Heart right ventricle (tissue), 16 donors: Measurements from ENCODE around the gene HIGD1C. TPM values are rescaled to one million over a fixed set of nuclear protein-coding genes. Genes with fewer than 3 reads are reported as not detected.
"Not testable (repeated sequence)": the region's sequence is repeated elsewhere in the genome, so short reads cannot be mapped to it uniquely, and the experiment has no call there.

Source experiments
- ATAC-seq, 8 donors: fragments of 200-7000 bp; cut with Tn5 transposase; one replicate each; pipeline ENCODE4 v1.9.1; 2020; ENCODE audit warnings: mild to moderate bottlenecking in 8 of 8, moderate library complexity in 8 of 8, moderate number of reproducible peaks in 1 of 8
- DNase-seq, 2 donors: peaks; one replicate each; pipeline ENCODE4 v3.0.0-alpha.2; 2020
- H3K27ac ChIP-seq, 10 donors: fragments of 200-600 bp; sonication (generic) in 2 of 10; one replicate each; pipeline versions ENCODE4 v1.5.0 to v1.8.0; 2020 to 2022; ENCODE audit warnings: mild to moderate bottlenecking in 3 of 10
- H3K27me3 ChIP-seq, 7 donors: fragments of 200-600 bp; one replicate each; pipeline ENCODE4 v1.8.0; 2021 to 2022; ENCODE audit warnings: mild to moderate bottlenecking in 2 of 7
- H3K36me3 ChIP-seq, 9 donors: fragments of 200-600 bp; sonication (generic) in 1 of 9; one replicate each; pipeline versions ENCODE4 v1.5.0 to v1.8.0; 2020 to 2022; ENCODE audit warnings: mild to moderate bottlenecking in 2 of 9
- H3K4me1 ChIP-seq, 9 donors: fragments of 200-600 bp; sonication (generic) in 1 of 9; one replicate each; pipeline versions ENCODE4 v1.5.0 to v1.8.0; 2020 to 2022; ENCODE audit warnings: mild to moderate bottlenecking in 4 of 9
- H3K4me3 ChIP-seq, 10 donors: fragments of 200-600 bp; sonication (generic) in 2 of 10; one replicate each; pipeline versions ENCODE4 v1.5.0 to v1.8.0; 2020 to 2022; ENCODE audit warnings: mild to moderate bottlenecking in 7 of 10, moderate library complexity in 2 of 10
- H3K9me3 ChIP-seq, 11 donors: fragments of 200-600 bp in 10 of 11; sonication (generic) in 2 of 11; one replicate each; pipeline versions ENCODE4 v1.5.0 to v1.8.0; 2013 to 2022; ENCODE audit warnings: mild to moderate bottlenecking in 2 of 11, control low read depth in 1 of 11, moderate library complexity in 1 of 11
- WGBS, 2 donors: extraction: QIAGEN DNeasy Blood & Tissue Kit; methylation state at CpG; one replicate each; pipeline ENCODE4 v1.1.7; 2013; ENCODE audit warnings: inconsistent platforms in 1 of 2; 5-methylcytosine and 5-hydroxymethylcytosine counted together
- intact Hi-C, 10 donors: fragments of 100-400 bp; cut with DNase I; formaldehyde crosslinking; loops; one replicate each; pipeline versions ENCODE4 v1.11.1 to v1.14.2; 2022
- polyA plus RNA-seq, 2 donors: library from polyadenylated mRNA; stranded (reverse); fragments of 200-250 nt; gene quantifications; one replicate each; pipeline ENCODE4 v1.2.3, GENCODE V29; 2013
- total RNA-seq, 10 donors: library from RNA; stranded (reverse); fragmentation: NEBNext Ultra II Directional in 3 of 10; extraction: Animal tissue kit (Norgen Biotek cat#: 25700) in 3 of 10; gene quantifications; one replicate each; pipeline versions ENCODE4 v1.2.1 to v1.2.4, GENCODE V29; 2021 to 2023
- TF ChIP-seq, protein P1 (sequence below), 9 donors: fragments of 200-600 bp; sonication (generic) in 2 of 9; IDR thresholded peaks; one replicate each; pipeline versions ENCODE4 v1.5.0 to v1.8.0; 2021 to 2022; ENCODE audit warnings: antibody characterized with exemption in 9 of 9, mild to moderate bottlenecking in 5 of 9, moderate library complexity in 1 of 9
- donor health status: Arrhythmogenic right ventricular cardiomyopathy.
- donor health status: ischemic (EF 13 %, LVEDD 7.1; RV severe dilation, severe dysfunction).
- donor health status: healthy with polysubstance abuse.
- donor health status: DM: no; HTN: yes; CAD: no.
- donor health status: DM: no; HTN: no; CAD: no.
- donor health status: ischemic (EF 25% LVEDD 6.9; RV normal size, moderate dysfunction).
- donor health status: ischemic (EF 25% LVEDD 5.7; RV mildly dilated, moderate dysfunction).
- donor health status: healthy.
- donor health status: DM: yes; HTN: yes; CAD: no.
- donor health status: Ischemic cardiomyopathy.
- donor health status: ischemic (EF 35%, LVEDD 5.7; RV mildly dilated, moderate dysfunction).
- donor health status: nonischemic (EF 11% LVEDD 7.7; RV severe dilation, severe dysfunction).
- donor health status: DM: yes; HTN: yes; CAD: no.
- donor health status: PGD.
- donor health status: ischemic (EF 29% LVEDD 5.4; RV normal size, mild dysfunction).
- donor health status: nonischemic (EF 23%, LVEDD 6.1; RV moderate dilation, normal function).

HIGD1C gene
- total and polyA plus RNA-seq, 12 donors = not detected

DNA sequence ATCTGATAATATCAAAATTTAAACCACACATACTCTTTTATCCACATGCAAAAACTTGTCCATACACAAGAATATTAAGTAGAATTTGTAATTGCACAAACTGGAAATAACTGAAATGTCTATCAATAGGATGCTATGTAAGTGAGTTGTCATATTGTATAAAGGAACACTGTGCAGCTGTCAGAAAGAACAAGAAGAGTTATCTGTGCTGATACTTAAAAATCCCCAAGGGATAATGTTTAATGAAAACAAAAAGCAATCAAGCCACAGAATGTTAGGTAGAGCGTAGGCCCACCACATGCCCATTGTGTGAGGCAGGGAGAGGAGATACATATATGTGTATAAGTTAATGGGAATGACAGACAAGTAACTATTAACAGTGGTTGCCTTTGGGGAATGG, 25.9 kb upstream of the HIGD1C start:
- Histone ChIP-seq H3K27me3 (no peaks in the 10 kb centered on the region), H3K36me3 (peaks cover 0 to 23% (median 8%) of the 10 kb centered on the region in 9 donors), H3K9me3 (no peaks in the 10 kb centered on the region), H3K27ac (peak overlapping the region in 9 of 10 donors; percentile 27 to 94 (median 90)), H3K4me1 (peaks cover 0 to 68% (median 58%) of the 10 kb centered on the region in 9 donors), H3K4me3 (peak overlapping the region; percentile 60 to 88 (median 78))
- ATAC-seq (no peak), DNase-seq (no peak)
- intact Hi-C loops = loop anchor here in 5 of 10 donors (2.0 to 10.0 kb wide), 4 partner anchors 58 to 99 kb away; no protein-coding TSS in a partner anchor
- 23 to 31% methylated on average over 1 of the region's 1 CpG for WGBS, 2 donors
- TF ChIP-seq, protein P1, sequence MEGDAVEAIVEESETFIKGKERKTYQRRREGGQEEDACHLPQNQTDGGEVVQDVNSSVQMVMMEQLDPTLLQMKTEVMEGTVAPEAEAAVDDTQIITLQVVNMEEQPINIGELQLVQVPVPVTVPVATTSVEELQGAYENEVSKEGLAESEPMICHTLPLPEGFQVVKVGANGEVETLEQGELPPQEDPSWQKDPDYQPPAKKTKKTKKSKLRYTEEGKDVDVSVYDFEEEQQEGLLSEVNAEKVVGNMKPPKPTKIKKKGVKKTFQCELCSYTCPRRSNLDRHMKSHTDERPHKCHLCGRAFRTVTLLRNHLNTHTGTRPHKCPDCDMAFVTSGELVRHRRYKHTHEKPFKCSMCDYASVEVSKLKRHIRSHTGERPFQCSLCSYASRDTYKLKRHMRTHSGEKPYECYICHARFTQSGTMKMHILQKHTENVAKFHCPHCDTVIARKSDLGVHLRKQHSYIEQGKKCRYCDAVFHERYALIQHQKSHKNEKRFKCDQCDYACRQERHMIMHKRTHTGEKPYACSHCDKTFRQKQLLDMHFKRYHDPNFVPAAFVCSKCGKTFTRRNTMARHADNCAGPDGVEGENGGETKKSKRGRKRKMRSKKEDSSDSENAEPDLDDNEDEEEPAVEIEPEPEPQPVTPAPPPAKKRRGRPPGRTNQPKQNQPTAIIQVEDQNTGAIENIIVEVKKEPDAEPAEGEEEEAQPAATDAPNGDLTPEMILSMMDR (IDR thresholded peaks at IDR 0.05) = no peak

DNA sequence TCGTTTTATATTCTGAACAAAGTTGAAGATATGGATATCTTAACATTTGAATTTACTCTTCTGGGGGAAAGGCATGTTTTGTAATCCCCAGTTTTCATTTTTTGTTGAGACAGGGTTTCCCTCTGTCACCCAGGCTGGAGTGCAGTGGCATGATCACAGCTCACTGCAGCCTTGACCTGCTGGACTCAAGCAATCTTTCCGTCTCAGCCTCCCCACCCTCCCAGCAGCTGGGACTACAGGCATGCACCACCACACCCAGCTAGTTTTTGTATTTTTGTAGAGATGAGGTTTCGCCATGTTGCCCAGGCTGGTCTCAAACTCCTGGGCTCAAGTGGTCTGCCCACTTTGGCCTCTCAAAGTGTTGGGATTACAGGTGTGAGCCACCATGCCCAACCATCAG, 25.4 kb upstream of the HIGD1C start:
- H3K36me3 ChIP-seq = peaks cover 0 to 28% (median 8%) of the 10 kb centered on the region in 9 donors
- H3K27ac ChIP-seq = peak overlapping the region in 8 of 10 donors; percentile 1 to 94 (median 64)
- intact Hi-C loops = loop anchor here in 5 of 10 donors (2.0 to 10.0 kb wide), 4 partner anchors 58 to 100 kb away; no protein-coding TSS in a partner anchor
- not testable (repeated sequence) for H3K27me3 ChIP-seq, H3K9me3 ChIP-seq, DNase-seq, ATAC-seq
- peaks cover 0 to 69% (median 58%) of the 10 kb centered on the region in 9 donors for H3K4me1 ChIP-seq
- 30 to 40% methylated on average over 3 of the region's 3 CpGs for WGBS, 2 donors
- peak overlapping the region; percentile 50 to 84 (median 74) for H3K4me3 ChIP-seq

DNA sequence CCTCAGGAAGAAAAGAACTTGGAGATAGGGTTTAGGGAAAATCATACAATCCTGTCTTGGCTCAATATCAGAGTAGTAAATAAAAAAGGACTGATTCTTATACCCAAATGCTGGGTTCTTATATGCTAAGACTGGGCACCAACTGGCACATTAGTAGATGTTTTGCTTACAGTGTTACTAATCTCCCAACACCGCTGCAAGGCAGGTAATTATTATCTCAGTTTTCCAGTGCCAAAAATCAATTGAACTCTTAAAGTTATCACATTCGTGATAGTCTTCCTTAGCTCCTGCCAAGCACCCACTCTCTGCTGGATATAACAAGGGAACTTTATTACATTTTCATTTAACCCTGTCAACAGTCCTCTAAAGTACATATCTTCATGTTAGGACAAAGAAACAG, 25.0 kb upstream of the HIGD1C start:
- DNase-seq (no peak), ATAC-seq (no peak)
- Histone ChIP-seq H3K27ac (peak overlapping the region in 8 of 10 donors; percentile 1 to 94 (median 64)), H3K27me3 (no peaks in the 10 kb centered on the region), H3K4me3 (peak overlapping the region; percentile 50 to 84 (median 74)), H3K4me1 (peaks cover 2 to 69% (median 55%) of the 10 kb centered on the region in 9 donors), H3K9me3 (no peaks in the 10 kb centered on the region), H3K36me3 (peaks cover 0 to 32% (median 8%) of the 10 kb centered on the region in 9 donors)
- 16 to 26% methylated on average over 2 of the region's 2 CpGs for WGBS, 2 donors
- intact Hi-C loops = loop anchor here in 5 of 10 donors (2.0 to 10.0 kb wide), 4 partner anchors 57 to 100 kb away; no protein-coding TSS in a partner anchor
- TF ChIP-seq, protein P1 (IDR thresholded peaks at IDR 0.05) = no peak

DNA sequence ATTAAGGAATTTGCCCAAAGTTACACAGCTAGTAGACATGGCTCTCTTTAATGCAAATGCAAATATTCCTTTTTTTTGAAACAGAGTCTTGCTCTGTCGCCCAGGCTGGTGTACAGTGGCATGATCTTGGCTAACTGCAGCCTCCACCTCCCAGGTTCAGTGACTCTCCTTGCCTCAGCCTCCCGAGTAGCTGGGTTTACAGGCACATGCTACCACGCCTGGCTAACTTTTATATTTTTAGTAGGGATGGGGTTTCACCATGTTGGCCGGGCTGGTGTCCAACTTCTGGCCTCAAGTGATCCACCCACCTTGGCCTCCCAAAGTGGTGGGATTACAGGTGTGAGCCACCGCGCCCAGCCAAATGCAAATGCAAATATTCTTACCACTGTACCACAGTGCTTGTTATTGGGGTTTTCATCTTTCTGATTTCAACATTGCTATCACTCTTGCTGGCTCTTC, 24.5 kb upstream of the HIGD1C start:
- DNase-seq (no peak), ATAC-seq (no peak)
- Histone ChIP-seq H3K9me3 (no peaks in the 10 kb centered on the region), H3K4me1 (peaks cover 2 to 69% (median 52%) of the 10 kb centered on the region in 9 donors), H3K27me3 (no peaks in the 10 kb centered on the region), H3K36me3 (peaks cover 0 to 35% (median 8%) of the 10 kb centered on the region in 9 donors), H3K4me3 (peak overlapping the region; percentile 50 to 84 (median 74)), H3K27ac (peak overlapping the region in 6 of 10 donors; percentile 1 to 94 (median 36))
- intact Hi-C loops = loop anchor here in 5 of 10 donors (2.0 to 10.0 kb wide), 4 partner anchors 57 to 100 kb away; no protein-coding TSS in a partner anchor
- TF ChIP-seq, protein P1 (IDR thresholded peaks at IDR 0.05) = no peak
- WGBS, 2 donors = 87 to 88% methylated on average over 6 of the region's 6 CpGs

DNA sequence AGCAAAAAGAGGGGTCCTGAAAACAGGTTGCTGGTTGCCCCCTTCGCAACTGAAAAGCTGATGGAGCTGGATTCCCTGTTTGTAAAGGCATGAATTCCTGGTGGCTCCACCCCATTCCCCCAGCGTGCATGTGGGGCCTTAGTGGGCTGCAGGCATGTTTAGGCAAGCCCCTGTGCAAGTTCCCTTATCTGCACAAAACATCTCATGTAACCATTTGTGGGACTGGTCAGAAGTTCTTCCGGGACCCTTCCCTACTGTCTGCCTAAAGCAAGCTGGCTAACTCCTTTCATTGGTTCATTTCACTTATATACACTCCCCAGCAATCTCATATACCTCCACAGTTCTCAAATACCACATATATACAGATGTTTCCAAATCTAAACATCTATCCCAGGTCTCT, 24.0 kb upstream of the HIGD1C start:
- H3K9me3 ChIP-seq = no peaks in the 10 kb centered on the region
- WGBS, 2 donors = 74 to 79% methylated on average over 3 of the region's 3 CpGs
- H3K27me3 ChIP-seq = no peaks in the 10 kb centered on the region
- H3K4me1 ChIP-seq = peaks cover 2 to 69% (median 52%) of the 10 kb centered on the region in 9 donors
- H3K36me3 ChIP-seq = peaks cover 0 to 39% (median 8%) of the 10 kb centered on the region in 9 donors
- DNase-seq (no peak), ATAC-seq (no peak)
- TF ChIP-seq, protein P1 (IDR thresholded peaks at IDR 0.05) = no peak
- H3K4me3 ChIP-seq = peak overlapping the region in 9 of 10 donors; percentile 60 to 84 (median 77)
- intact Hi-C loops = loop anchor here in 4 of 10 donors (5.0 to 10.0 kb wide), 3 partner anchors 56 to 101 kb away; no protein-coding TSS in a partner anchor
- peak overlapping the region in 6 of 10 donors; percentile 3 to 94 (median 22) for H3K27ac ChIP-seq
